Activated CD8-positive, alpha-beta T cell treated with anti-CD3 and anti-CD28 coated beads for 36 hours (primary cell): ENCODE measurements around the gene GLTPD2. TPM values are rescaled to one million over a fixed set of nuclear protein-coding genes. Genes with fewer than 3 reads are reported as not detected.

Experiments
- ATAC-seq: fragments of 200-7000 bp; cut with Tn5 transposase; one replicate; pipeline ENCODE4 v1.10.0; 2021; ENCODE audit warnings: mild to moderate bottlenecking, moderate library complexity
- CTCF ChIA-PET: fragments of 350-600 bp; sonication (Branson Sonifier 250); formaldehyde crosslinking; loops from one replicate; lab custom pipeline; 2021; ENCODE audit warnings: antibody characterized with exemption; lab: Charles Lee
- POLR2A ChIA-PET: fragments of 350-600 bp; sonication (Branson Sonifier 250); formaldehyde crosslinking; loops from one replicate; lab custom pipeline; 2021; ENCODE audit warnings: antibody characterized with exemption; lab: Charles Lee
- DNase-seq: peaks from one replicate; pipeline ENCODE4 v3.0.0-alpha.2; 2020
- H3K27ac Mint-ChIP-seq: one replicate; pipeline ENCODE4 v1.8.0; 2021; ENCODE audit warnings: mild to moderate bottlenecking, mixed read lengths
- H3K27me3 Mint-ChIP-seq: one replicate; pipeline ENCODE4 v1.8.0; 2021; ENCODE audit warnings: mixed read lengths
- H3K36me3 Mint-ChIP-seq: one replicate; pipeline ENCODE4 v1.8.0; 2021; ENCODE audit warnings: low read depth, mixed read lengths
- H3K4me1 Mint-ChIP-seq: one replicate; pipeline ENCODE4 v1.8.0; 2021; ENCODE audit warnings: low read depth, mixed read lengths
- H3K4me3 Mint-ChIP-seq: one replicate; pipeline ENCODE4 v1.8.0; 2021; ENCODE audit warnings: mild to moderate bottlenecking, moderate library complexity, mixed read lengths
- H3K9me3 Mint-ChIP-seq: one replicate; pipeline ENCODE4 v1.8.0; 2021; ENCODE audit warnings: mixed read lengths
- CTCF ChIP-seq: fragments of 200-600 bp; IDR thresholded peaks from one replicate; pipeline ENCODE4 v1.8.0; 2022; ENCODE audit warnings: antibody characterized with exemption, mild to moderate bottlenecking
- intact Hi-C: fragments of 100-400 bp; cut with micrococcal nuclease; formaldehyde crosslinking; loops from one replicate; pipeline ENCODE4 v1.10.0; 2022
- total RNA-seq, 2 experiments: library from RNA; stranded (reverse); gene quantifications; one replicate each; pipeline ENCODE4 v1.2.3, GENCODE V29; 2021

GLTPD2 gene
- total RNA-seq, 2 experiments from 2014 or later, result not detected

GRCh38 chr17:4834681-4835020, 45.9 kb downstream of the GLTPD2 start:
- Mint-ChIP-seq H3K27me3 (no peaks in the 10 kb centered on the region), H3K36me3 (peaks cover 2% of the 10 kb centered on the region), H3K4me3 (peak overlapping the region; percentile 82), H3K27ac (peak overlapping the region; percentile 13), H3K9me3 (no peaks in the 10 kb centered on the region), H3K4me1 (peaks cover 23% of the 10 kb centered on the region)
- intact Hi-C loops, result no loop called here
- no peak for DNase-seq
- no peak for TF ChIP-seq CTCF
- ChIA-PET POLR2A (interaction anchor here (1.9 kb wide), 1 partner anchor 45 kb away, joined by 8 read pairs; the partner anchor contains the start of gene GLTPD2), CTCF (no interaction called here)
- no peak for ATAC-seq

DNA sequence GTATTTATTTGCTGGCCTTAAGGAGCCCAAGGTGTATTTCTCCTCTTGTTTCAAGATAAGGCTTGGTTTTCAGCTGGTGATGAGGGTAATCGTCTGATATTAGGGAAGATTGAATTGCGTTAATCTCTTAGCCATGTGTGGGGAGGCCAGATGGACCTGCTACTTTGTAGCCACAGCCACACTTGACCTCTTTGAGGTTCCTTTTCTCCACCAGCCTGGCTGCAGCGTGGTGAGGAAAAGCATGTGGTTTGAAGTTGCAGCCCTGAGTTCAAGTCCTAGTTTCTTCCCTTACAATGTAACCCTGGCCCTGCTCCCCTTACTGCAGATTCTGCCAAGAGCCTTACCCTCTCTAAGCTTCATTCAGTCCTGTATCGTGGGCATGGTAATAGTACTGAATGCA, 47.5 kb downstream of the GLTPD2 start:
- Mint-ChIP-seq H3K9me3 (no peaks in the 10 kb centered on the region), H3K27ac (no peak overlapping the region), H3K4me3 (no peak overlapping the region), H3K27me3 (no peaks in the 10 kb centered on the region), H3K36me3 (peaks cover 2% of the 10 kb centered on the region), H3K4me1 (peaks cover 39% of the 10 kb centered on the region)
- ATAC-seq (no peak), DNase-seq (no peak)
- CTCF ChIA-PET, result interaction anchor here (1.5 kb wide), 1 partner anchor 47 kb away, joined by 4 read pairs; no protein-coding TSS in a partner anchor
- POLR2A ChIA-PET, result interaction anchor here (1.3 kb wide), 1 partner anchor 46 kb away, joined by 4 read pairs; no protein-coding TSS in a partner anchor
- no peak for TF ChIP-seq CTCF
- intact Hi-C loops, result no loop called here

GRCh38 chr17:4837471-4838308, 48.9 kb downstream of the GLTPD2 start:
- peaks cover 45% of the 10 kb centered on the region for H3K4me1 Mint-ChIP-seq
- no peak overlapping the region for H3K27ac Mint-ChIP-seq
- intact Hi-C loops, result no loop called here
- no peak overlapping the region for H3K4me3 Mint-ChIP-seq
- POLR2A ChIA-PET, result interaction anchor here (0.6 to 0.8 kb wide), 4 partner anchors 12 to 191 kb away, joined by 3 read pairs; partner anchors contain the start of gene SPAG7
- H3K9me3 Mint-ChIP-seq, result no peaks in the 10 kb centered on the region
- ATAC-seq (no peak), DNase-seq (no peak)
- no peak for TF ChIP-seq CTCF
- CTCF ChIA-PET, result interaction anchor here (1.1 to 1.5 kb wide), 2 partner anchors 48 to 51 kb away, joined by 3 to 4 read pairs; no protein-coding TSS in a partner anchor
- no peaks in the 10 kb centered on the region for H3K27me3 Mint-ChIP-seq
- H3K36me3 Mint-ChIP-seq, result peaks cover 2% of the 10 kb centered on the region

DNA sequence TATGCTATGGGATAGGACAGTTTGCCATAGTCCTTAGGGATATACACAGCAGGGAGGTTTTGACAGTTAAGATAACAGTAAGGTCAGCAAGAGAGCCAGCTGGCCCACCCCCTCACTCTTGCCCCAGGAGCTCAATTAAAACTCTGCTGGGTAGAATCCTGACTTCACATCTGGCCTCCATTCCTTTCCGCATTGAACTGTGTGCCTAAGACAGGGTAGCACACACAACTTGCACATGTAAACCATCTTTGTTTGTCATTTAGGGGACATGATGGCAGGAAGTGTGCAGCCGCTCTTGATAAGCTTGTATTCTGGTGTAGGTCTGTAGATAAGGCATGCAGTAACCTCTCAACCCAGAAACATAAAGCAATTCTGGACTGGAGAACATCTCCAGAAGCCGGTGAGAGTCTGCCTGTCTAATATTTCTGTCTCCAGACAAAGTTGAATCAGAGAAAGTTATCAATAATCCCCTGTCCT, 49.6 kb downstream of the GLTPD2 start:
- POLR2A ChIA-PET, result interaction anchor here (0.6 to 0.8 kb wide), 2 partner anchors 35 to 129 kb away, joined by 3 read pairs; partner anchors contain the start of gene SPAG7
- no peaks in the 10 kb centered on the region for H3K9me3 Mint-ChIP-seq
- H3K4me1 Mint-ChIP-seq, result peaks cover 47% of the 10 kb centered on the region
- CTCF ChIA-PET, result interaction anchor here (0.7 to 1.1 kb wide), 2 partner anchors 43 to 51 kb away, joined by 3 read pairs; no protein-coding TSS in a partner anchor
- no peaks in the 10 kb centered on the region for H3K27me3 Mint-ChIP-seq
- H3K4me3 Mint-ChIP-seq, result no peak overlapping the region
- intact Hi-C loops, result no loop called here
- peaks cover 2% of the 10 kb centered on the region for H3K36me3 Mint-ChIP-seq
- H3K27ac Mint-ChIP-seq, result no peak overlapping the region
- TF ChIP-seq CTCF, result no peak
- DNase-seq (no peak), ATAC-seq (no peak)

GRCh38 chr17:4839221-4839620, 50.5 kb downstream of the GLTPD2 start:
- Mint-ChIP-seq H3K9me3 (no peaks in the 10 kb centered on the region), H3K4me1 (peaks cover 43% of the 10 kb centered on the region), H3K27ac (no peak overlapping the region), H3K4me3 (no peak overlapping the region), H3K36me3 (peaks cover 1% of the 10 kb centered on the region), H3K27me3 (no peaks in the 10 kb centered on the region)
- no peak for ATAC-seq
- no peak for DNase-seq
- ChIA-PET POLR2A (no interaction called here), CTCF (interaction anchor here (0.7 kb wide), 1 partner anchor 42 kb away, joined by 3 read pairs; no protein-coding TSS in a partner anchor)
- intact Hi-C loops, result no loop called here
- TF ChIP-seq CTCF, result no peak
